ENCODE data around the gene GPS1.

GPS1 gene

GRCh38 chr17:82016061-82016874 is 35.4 kb upstream of the GPS1 start:
- Histone ChIP-seq H3K4me2 (ENCODE audit: low read depth, low read length, poor library complexity, severe bottlenecking) (no peak overlapping the region), H3K4me3 (ENCODE audit: insufficient read depth, low read length, poor library complexity, severe bottlenecking) (no peak overlapping the region), H3K27ac (ENCODE audit: low read depth, low read length) (no peak overlapping the region), H4K20me1 (ENCODE audit: low read depth, low read length) (no peaks in the 10 kb centered on the region), H3K79me2 (ENCODE audit: insufficient read depth, low read length) (peaks cover 1% of the 10 kb centered on the region; the same call in 1 of the 2 replicates), H3K9me2 (replicated peaks; ENCODE audit: insufficient read depth, low read length) (no peaks in the 10 kb centered on the region), H3K27me3 (ENCODE audit: low read length) (no peaks in the 10 kb centered on the region), H2AFZ (ENCODE audit: low read depth, low read length, severe bottlenecking) (no peak overlapping the region), H3K36me3 (ENCODE audit: low read length) (no peaks in the 10 kb centered on the region), H3F3A (ENCODE audit: insufficient read depth) (no peaks in the 10 kb centered on the region), H3K9ac (ENCODE audit: low read length) (no peak overlapping the region), H3K9me3 (ENCODE audit: insufficient read depth, low read length) (no peaks in the 10 kb centered on the region)
- no peak for TF ChIP-seq CTCF (IDR thresholded peaks at IDR 0.05; ENCODE audit: insufficient read depth, low read length, poor library complexity, severe bottlenecking)
- TF ChIP-seq EZH2phosphoT487 (conservative IDR thresholded peaks at IDR 0.05; ENCODE audit: low read length) = no peak

GRCh38 chr17:82016875-82017459 is 34.7 kb upstream of the GPS1 start:
- TF ChIP-seq CTCF (IDR thresholded peaks at IDR 0.05; ENCODE audit: insufficient read depth, low read length, poor library complexity, severe bottlenecking) (no peak), EZH2phosphoT487 (conservative IDR thresholded peaks at IDR 0.05; ENCODE audit: low read length) (no peak)
- Histone ChIP-seq H3K79me2 (ENCODE audit: insufficient read depth, low read length) (peaks cover 8% of the 10 kb centered on the region), H3K36me3 (ENCODE audit: low read length) (no peaks in the 10 kb centered on the region), H2AFZ (ENCODE audit: low read depth, low read length, severe bottlenecking) (no peak overlapping the region), H3K9ac (ENCODE audit: low read length) (no peak overlapping the region), H3K4me3 (ENCODE audit: insufficient read depth, low read length, poor library complexity, severe bottlenecking) (no peak overlapping the region), H3F3A (ENCODE audit: insufficient read depth) (0 out of 2 replicates have a peak, but pooled peaks cover 4% of the 10 kb centered on the region), H3K9me3 (ENCODE audit: insufficient read depth, low read length) (no peaks in the 10 kb centered on the region), H3K27ac (ENCODE audit: low read depth, low read length) (peak overlapping the region; percentile 24; the same call in 1 of the 2 replicates), H3K27me3 (ENCODE audit: low read length) (no peaks in the 10 kb centered on the region), H3K9me2 (replicated peaks; ENCODE audit: insufficient read depth, low read length) (no peaks in the 10 kb centered on the region), H3K4me2 (ENCODE audit: low read depth, low read length, poor library complexity, severe bottlenecking) (no peak overlapping the region), H4K20me1 (ENCODE audit: low read depth, low read length) (no peaks in the 10 kb centered on the region)

- Histone ChIP-seq H3K9me2 (replicated peaks; ENCODE audit: insufficient read depth, low read length) (no peaks in the 10 kb centered on the region), H3K27me3 (ENCODE audit: low read length) (no peaks in the 10 kb centered on the region), H3F3A (ENCODE audit: insufficient read depth) (0 out of 2 replicates have a peak, but pooled peaks cover 6% of the 10 kb centered on the region), H3K27ac (ENCODE audit: low read depth, low read length) (peak overlapping the region; percentile 24), H4K20me1 (ENCODE audit: low read depth, low read length) (no peaks in the 10 kb centered on the region), H3K9me3 (ENCODE audit: insufficient read depth, low read length) (no peaks in the 10 kb centered on the region), H3K4me3 (ENCODE audit: insufficient read depth, low read length, poor library complexity, severe bottlenecking) (no peak overlapping the region), H3K4me2 (ENCODE audit: low read depth, low read length, poor library complexity, severe bottlenecking) (no peak overlapping the region), H3K36me3 (ENCODE audit: low read length) (no peaks in the 10 kb centered on the region), H3K9ac (ENCODE audit: low read length) (no peak overlapping the region), H2AFZ (ENCODE audit: low read depth, low read length, severe bottlenecking) (no peak overlapping the region), H3K79me2 (ENCODE audit: insufficient read depth, low read length) (peaks cover 15% of the 10 kb centered on the region)
- TF ChIP-seq CTCF (IDR thresholded peaks at IDR 0.05; ENCODE audit: insufficient read depth, low read length, poor library complexity, severe bottlenecking) (no peak), EZH2phosphoT487 (conservative IDR thresholded peaks at IDR 0.05; ENCODE audit: low read length) (no peak)
Measured at GRCh38 chr17:82017612-82018151, 34.0 kb upstream of the GPS1 start.
